Measurements from ENCODE around the gene RPL10.

RPL10 gene

GRCh38 chrX:154352012-154352401, 46.2 kb upstream of the RPL10 start:
- TF ChIP-seq CTCF (conservative IDR thresholded peaks at IDR 0.05), result no peak
- no peak overlapping the region for H3K27ac ChIP-seq

- TF ChIP-seq CTCF (conservative IDR thresholded peaks at IDR 0.05), result no peak
- H3K27ac ChIP-seq, result no peak overlapping the region
These were observed 45.7 kb upstream of the RPL10 start for GRCh38 chrX:154352466-154352865.

GRCh38 chrX:154353172-154353843, 44.9 kb upstream of the RPL10 start:
- no peak overlapping the region for H3K27ac ChIP-seq
- TF ChIP-seq CTCF (conservative IDR thresholded peaks at IDR 0.05), result no peak

- TF ChIP-seq CTCF (conservative IDR thresholded peaks at IDR 0.05), result no peak
- H3K27ac ChIP-seq, result no peak overlapping the region
These were observed 44.2 kb upstream of the RPL10 start for GRCh38 chrX:154354013-154354412.

- TF ChIP-seq CTCF (conservative IDR thresholded peaks at IDR 0.05), result no peak
These were observed 43.7 kb upstream of the RPL10 start for GRCh38 chrX:154354516-154354915.

GRCh38 chrX:154355094-154355775, 42.9 kb upstream of the RPL10 start:
- H3K27ac ChIP-seq, result no peak overlapping the region
- TF ChIP-seq CTCF (conservative IDR thresholded peaks at IDR 0.05), result no peak

More at GRCh38 chrX:154354516-154354915, 43.7 kb upstream of the RPL10 start:
- no peak overlapping the region for H3K27ac ChIP-seq

GRCh38 chrX:154355776-154356140, 42.4 kb upstream of the RPL10 start:
- no peak for TF ChIP-seq CTCF (conservative IDR thresholded peaks at IDR 0.05)
- no peak overlapping the region for H3K27ac ChIP-seq
